Neural cell (in vitro differentiated cells): Measurements from ENCODE around the gene HDAC9. TPM values are rescaled to one million over a fixed set of nuclear protein-coding genes. Genes with fewer than 3 reads are reported as not detected.

ENCODE experiments used
- H2AFZ ChIP-seq: fragments of 200-600, 300-800 bp; sonication (generic), shearing (Covaris generic); 2 replicates; pipeline ENCODE4 v1.6.0; 2014; ENCODE audit warnings: low read depth, mild to moderate bottlenecking, antibody characterized with exemption, low read length, moderate library complexity
- H3F3A ChIP-seq: fragments of 200-600 bp; shearing (Covaris generic); 2 replicates; pipeline ENCODE4 v1.6.1; 2016; ENCODE audit warnings: mild to moderate bottlenecking, moderate library complexity, mixed read lengths, antibody characterized with exemption, low read length; ENCODE audit not compliant: insufficient read depth, poor library complexity, severe bottlenecking
- H3K27ac ChIP-seq: fragments of 200-600, 300-800 bp; sonication (generic), shearing (Covaris generic); 2 replicates; pipeline ENCODE4 v1.5.1; 2014; ENCODE audit warnings: mild to moderate bottlenecking, low read length, moderate library complexity
- H3K27me3 ChIP-seq: fragments of 300-800, 200-600 bp; sonication (generic), shearing (Covaris generic); 2 replicates; pipeline ENCODE4 v1.6.0; 2014; ENCODE audit warnings: mild to moderate bottlenecking, low read depth, low read length, moderate library complexity; ENCODE audit not compliant: insufficient read depth
- H3K36me3 ChIP-seq: fragments of 300-800, 200-600 bp; sonication (generic), shearing (Covaris generic); 2 replicates; pipeline ENCODE4 v1.5.1; 2014; ENCODE audit warnings: mild to moderate bottlenecking, antibody characterized with exemption, low read length, moderate library complexity; ENCODE audit not compliant: insufficient read depth
- H3K4me2 ChIP-seq: fragments of 300-800, 200-600 bp; sonication (generic), shearing (Covaris generic); 2 replicates; pipeline ENCODE4 v1.6.0; 2014; ENCODE audit warnings: mild to moderate bottlenecking, low read length
- H3K4me3 ChIP-seq: fragments of 300-800, 200-600 bp; sonication (generic), shearing (Covaris generic); 2 replicates; pipeline ENCODE4 v1.5.1; 2014; ENCODE audit warnings: mild to moderate bottlenecking, low read length, moderate library complexity
- H3K79me2 ChIP-seq: fragments of 200-600 bp; shearing (Covaris generic); replicated peaks from 2 replicates; pipeline ENCODE4 v1.6.0; 2014; ENCODE audit warnings: mild to moderate bottlenecking, low read length, moderate library complexity; ENCODE audit not compliant: insufficient read depth
- H3K9ac ChIP-seq: fragments of 300-800, 200-600 bp; sonication (generic), shearing (Covaris generic); 2 replicates; pipeline ENCODE4 v1.6.1; 2016; ENCODE audit warnings: mild to moderate bottlenecking, low read length, mixed read lengths
- H3K9me2 ChIP-seq: fragments of 200-600 bp; shearing (Covaris generic); 2 replicates; pipeline ENCODE4 v1.6.1; 2016; ENCODE audit warnings: mild to moderate bottlenecking, low read length, mixed read lengths; ENCODE audit not compliant: insufficient read depth
- H3K9me3 ChIP-seq: fragments of 200-600, 300-800 bp; sonication (generic), shearing (Covaris generic); 2 replicates; pipeline ENCODE4 v1.6.1; 2016; ENCODE audit warnings: mild to moderate bottlenecking, mixed run types, low read length, moderate library complexity, mixed read lengths
- H4K20me1 ChIP-seq: fragments of 200-600 bp; shearing (Covaris generic); 2 replicates; pipeline ENCODE4 v1.6.1; 2016; ENCODE audit warnings: mild to moderate bottlenecking, mixed run types; ENCODE audit not compliant: insufficient read depth
- EP300 ChIP-seq: fragments of 450-650 bp; conservative IDR thresholded peaks from 2 replicates; pipeline ENCODE4 v1.6.1; 2014; ENCODE audit warnings: antibody characterized with exemption, mild to moderate bottlenecking, moderate library complexity; ENCODE audit not compliant: poor library complexity, severe bottlenecking
- EZH2 ChIP-seq: fragments of 200-600, 300-800 bp; shearing (Covaris generic), sonication (generic); IDR thresholded peaks from 2 replicates; pipeline ENCODE4 v1.6.1; 2014; ENCODE audit warnings: antibody characterized with exemption, low read length, borderline replicate concordance, mild to moderate bottlenecking; ENCODE audit not compliant: insufficient read depth, poor library complexity, severe bottlenecking
- MXI1 ChIP-seq: fragments of 450-650 bp; conservative IDR thresholded peaks from 2 replicates; pipeline ENCODE4 v1.6.1; 2014; ENCODE audit warnings: antibody characterized with exemption, mild to moderate bottlenecking; ENCODE audit not compliant: poor library complexity, severe bottlenecking
- POLR2AphosphoS5 ChIP-seq: IDR thresholded peaks from 2 replicates; pipeline ENCODE4 v1.6.1; 2012
- RAD21 ChIP-seq: fragments of 450-650 bp; conservative IDR thresholded peaks from 2 replicates; pipeline ENCODE4 v1.6.1; 2014; ENCODE audit warnings: antibody characterized with exemption, mild to moderate bottlenecking, moderate library complexity
- SMC3 ChIP-seq: fragments of 450-650 bp; conservative IDR thresholded peaks from 2 replicates; pipeline ENCODE4 v1.6.1; 2014; ENCODE audit warnings: antibody characterized with exemption, mild to moderate bottlenecking, moderate library complexity; ENCODE audit not compliant: poor library complexity
- TAF1 ChIP-seq: IDR thresholded peaks from 2 replicates; pipeline ENCODE4 v1.6.1; 2012; ENCODE audit warnings: low read depth
- polyA plus RNA-seq: library from polyadenylated mRNA; depleted of rRNA; stranded (reverse); fragments of >200 nt; gene quantifications from 2 replicates; pipeline ENCODE4 v1.2.3, GENCODE V29; 2014
- TF ChIP-seq, protein P1 (sequence below): fragments of 450-650 bp; IDR thresholded peaks from 2 replicates; pipeline ENCODE4 v1.5.1; 2014; ENCODE audit warnings: antibody characterized with exemption, mild to moderate bottlenecking, moderate library complexity; ENCODE audit not compliant: poor library complexity, severe bottlenecking
- TF ChIP-seq, protein P2 (sequence below): IDR thresholded peaks from 2 replicates; pipeline ENCODE4 v1.6.1; 2012; ENCODE audit warnings: borderline replicate concordance

Gene HDAC9
- polyA plus RNA-seq, 1 donor from 2014 or later, result 15.9 TPM

DNA sequence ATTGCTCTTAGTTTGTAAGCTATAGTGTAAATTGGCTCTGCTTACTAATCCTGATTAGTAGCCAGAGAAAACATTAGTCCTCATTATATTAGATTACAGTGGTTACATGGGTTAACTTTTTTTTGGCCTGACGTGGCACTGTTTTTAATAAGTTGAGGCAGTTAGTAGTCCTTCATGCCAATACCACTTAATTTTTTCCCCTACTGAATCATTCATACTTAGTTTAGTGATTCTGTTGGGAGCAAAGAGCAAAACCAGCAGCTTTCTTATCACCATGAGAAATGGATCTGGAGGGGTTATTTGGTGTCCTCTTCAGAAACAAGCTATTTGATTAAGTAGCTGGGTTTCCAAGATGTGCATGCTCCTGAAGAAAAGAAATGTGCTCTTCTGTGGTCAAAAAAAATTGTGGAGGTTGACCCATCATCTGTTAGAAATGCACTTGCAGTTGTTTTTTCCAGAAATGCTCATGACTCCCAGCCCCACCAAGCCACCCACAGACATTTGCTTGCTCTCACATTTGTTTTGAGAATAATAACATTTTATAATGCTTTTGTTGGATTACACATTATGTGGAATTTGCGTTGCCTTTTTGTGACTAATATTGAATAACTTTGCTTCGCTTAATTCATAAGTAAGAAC lies 258.5 kb downstream of the HDAC9 start:
- no peaks in the 10 kb centered on the region for H3K9me2 ChIP-seq
- TF ChIP-seq RAD21 (no peak), SMC3 (no peak), EP300 (no peak), EZH2 (no peak), MXI1 (no peak), POLR2AphosphoS5 (no peak), TAF1 (no peak)
- TF ChIP-seq, protein P1, sequence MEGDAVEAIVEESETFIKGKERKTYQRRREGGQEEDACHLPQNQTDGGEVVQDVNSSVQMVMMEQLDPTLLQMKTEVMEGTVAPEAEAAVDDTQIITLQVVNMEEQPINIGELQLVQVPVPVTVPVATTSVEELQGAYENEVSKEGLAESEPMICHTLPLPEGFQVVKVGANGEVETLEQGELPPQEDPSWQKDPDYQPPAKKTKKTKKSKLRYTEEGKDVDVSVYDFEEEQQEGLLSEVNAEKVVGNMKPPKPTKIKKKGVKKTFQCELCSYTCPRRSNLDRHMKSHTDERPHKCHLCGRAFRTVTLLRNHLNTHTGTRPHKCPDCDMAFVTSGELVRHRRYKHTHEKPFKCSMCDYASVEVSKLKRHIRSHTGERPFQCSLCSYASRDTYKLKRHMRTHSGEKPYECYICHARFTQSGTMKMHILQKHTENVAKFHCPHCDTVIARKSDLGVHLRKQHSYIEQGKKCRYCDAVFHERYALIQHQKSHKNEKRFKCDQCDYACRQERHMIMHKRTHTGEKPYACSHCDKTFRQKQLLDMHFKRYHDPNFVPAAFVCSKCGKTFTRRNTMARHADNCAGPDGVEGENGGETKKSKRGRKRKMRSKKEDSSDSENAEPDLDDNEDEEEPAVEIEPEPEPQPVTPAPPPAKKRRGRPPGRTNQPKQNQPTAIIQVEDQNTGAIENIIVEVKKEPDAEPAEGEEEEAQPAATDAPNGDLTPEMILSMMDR, result no peak
- TF ChIP-seq, protein P2, sequence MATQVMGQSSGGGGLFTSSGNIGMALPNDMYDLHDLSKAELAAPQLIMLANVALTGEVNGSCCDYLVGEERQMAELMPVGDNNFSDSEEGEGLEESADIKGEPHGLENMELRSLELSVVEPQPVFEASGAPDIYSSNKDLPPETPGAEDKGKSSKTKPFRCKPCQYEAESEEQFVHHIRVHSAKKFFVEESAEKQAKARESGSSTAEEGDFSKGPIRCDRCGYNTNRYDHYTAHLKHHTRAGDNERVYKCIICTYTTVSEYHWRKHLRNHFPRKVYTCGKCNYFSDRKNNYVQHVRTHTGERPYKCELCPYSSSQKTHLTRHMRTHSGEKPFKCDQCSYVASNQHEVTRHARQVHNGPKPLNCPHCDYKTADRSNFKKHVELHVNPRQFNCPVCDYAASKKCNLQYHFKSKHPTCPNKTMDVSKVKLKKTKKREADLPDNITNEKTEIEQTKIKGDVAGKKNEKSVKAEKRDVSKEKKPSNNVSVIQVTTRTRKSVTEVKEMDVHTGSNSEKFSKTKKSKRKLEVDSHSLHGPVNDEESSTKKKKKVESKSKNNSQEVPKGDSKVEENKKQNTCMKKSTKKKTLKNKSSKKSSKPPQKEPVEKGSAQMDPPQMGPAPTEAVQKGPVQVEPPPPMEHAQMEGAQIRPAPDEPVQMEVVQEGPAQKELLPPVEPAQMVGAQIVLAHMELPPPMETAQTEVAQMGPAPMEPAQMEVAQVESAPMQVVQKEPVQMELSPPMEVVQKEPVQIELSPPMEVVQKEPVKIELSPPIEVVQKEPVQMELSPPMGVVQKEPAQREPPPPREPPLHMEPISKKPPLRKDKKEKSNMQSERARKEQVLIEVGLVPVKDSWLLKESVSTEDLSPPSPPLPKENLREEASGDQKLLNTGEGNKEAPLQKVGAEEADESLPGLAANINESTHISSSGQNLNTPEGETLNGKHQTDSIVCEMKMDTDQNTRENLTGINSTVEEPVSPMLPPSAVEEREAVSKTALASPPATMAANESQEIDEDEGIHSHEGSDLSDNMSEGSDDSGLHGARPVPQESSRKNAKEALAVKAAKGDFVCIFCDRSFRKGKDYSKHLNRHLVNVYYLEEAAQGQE, result no peak
- H3K27ac ChIP-seq, result no peak overlapping the region
- H3F3A ChIP-seq, result no peaks in the 10 kb centered on the region
- H3K9me3 ChIP-seq, result no peaks in the 10 kb centered on the region
- no peak overlapping the region for H3K4me2 ChIP-seq
- H3K79me2 ChIP-seq, result no peaks in the 10 kb centered on the region
- H3K4me3 ChIP-seq, result no peak overlapping the region
- H3K36me3 ChIP-seq, result no peaks in the 10 kb centered on the region
- no peaks in the 10 kb centered on the region for H4K20me1 ChIP-seq
- H3K27me3 ChIP-seq, result no peaks in the 10 kb centered on the region
- H2AFZ ChIP-seq, result no peak overlapping the region
- no peak overlapping the region for H3K9ac ChIP-seq

DNA sequence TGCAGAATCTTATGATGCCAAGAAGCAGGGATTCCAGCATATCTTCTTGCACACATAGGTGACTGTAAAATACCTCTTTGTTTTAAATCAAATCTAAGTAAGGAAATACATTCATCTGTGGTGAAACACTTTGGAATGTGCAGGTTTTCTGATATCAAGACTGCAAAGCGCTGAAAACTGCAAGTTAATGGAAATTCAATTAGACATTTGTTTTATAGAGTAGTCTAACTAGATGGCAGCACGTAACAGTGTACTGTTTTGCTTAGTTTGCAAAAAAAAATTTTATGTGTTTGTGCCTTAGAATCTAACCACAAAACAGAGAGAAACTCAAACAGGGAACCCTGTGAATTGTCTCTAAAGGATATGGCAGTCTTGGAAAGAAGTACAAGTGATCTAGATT lies 259.2 kb downstream of the HDAC9 start:
- Histone ChIP-seq H3K9ac (no peak overlapping the region), H3F3A (no peaks in the 10 kb centered on the region), H4K20me1 (no peaks in the 10 kb centered on the region), H3K36me3 (no peaks in the 10 kb centered on the region), H3K79me2 (no peaks in the 10 kb centered on the region), H2AFZ (no peak overlapping the region), H3K4me2 (no peak overlapping the region), H3K27ac (no peak overlapping the region), H3K9me3 (no peaks in the 10 kb centered on the region), H3K9me2 (no peaks in the 10 kb centered on the region), H3K4me3 (no peak overlapping the region), H3K27me3 (no peaks in the 10 kb centered on the region)
- TF ChIP-seq EZH2, result no peak
- TF ChIP-seq RAD21, result no peak
- no peak for TF ChIP-seq POLR2AphosphoS5
- no peak for TF ChIP-seq TAF1
- TF ChIP-seq MXI1, result no peak
- TF ChIP-seq EP300, result no peak
- no peak for TF ChIP-seq SMC3
- TF ChIP-seq, protein P2, result no peak
- TF ChIP-seq, protein P1, result no peak
